GM18907 (cell line): Measurements from ENCODE around the gene FAM111A.
"Not testable (repeated sequence)": the region's sequence is repeated elsewhere in the genome, so short reads cannot be mapped to it uniquely, and the experiment has no call there.

Experiments used
- ATAC-seq: cut with Tn5 transposase; IDR thresholded peaks from one replicate; pipeline ENCODE4 v1.9.1; 2021; ENCODE audit warnings: mild to moderate bottlenecking, moderate library complexity; ENCODE audit not compliant: unreplicated experiment

Gene FAM111A, protein sequence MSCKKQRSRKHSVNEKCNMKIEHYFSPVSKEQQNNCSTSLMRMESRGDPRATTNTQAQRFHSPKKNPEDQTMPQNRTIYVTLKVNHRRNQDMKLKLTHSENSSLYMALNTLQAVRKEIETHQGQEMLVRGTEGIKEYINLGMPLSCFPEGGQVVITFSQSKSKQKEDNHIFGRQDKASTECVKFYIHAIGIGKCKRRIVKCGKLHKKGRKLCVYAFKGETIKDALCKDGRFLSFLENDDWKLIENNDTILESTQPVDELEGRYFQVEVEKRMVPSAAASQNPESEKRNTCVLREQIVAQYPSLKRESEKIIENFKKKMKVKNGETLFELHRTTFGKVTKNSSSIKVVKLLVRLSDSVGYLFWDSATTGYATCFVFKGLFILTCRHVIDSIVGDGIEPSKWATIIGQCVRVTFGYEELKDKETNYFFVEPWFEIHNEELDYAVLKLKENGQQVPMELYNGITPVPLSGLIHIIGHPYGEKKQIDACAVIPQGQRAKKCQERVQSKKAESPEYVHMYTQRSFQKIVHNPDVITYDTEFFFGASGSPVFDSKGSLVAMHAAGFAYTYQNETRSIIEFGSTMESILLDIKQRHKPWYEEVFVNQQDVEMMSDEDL

DNA sequence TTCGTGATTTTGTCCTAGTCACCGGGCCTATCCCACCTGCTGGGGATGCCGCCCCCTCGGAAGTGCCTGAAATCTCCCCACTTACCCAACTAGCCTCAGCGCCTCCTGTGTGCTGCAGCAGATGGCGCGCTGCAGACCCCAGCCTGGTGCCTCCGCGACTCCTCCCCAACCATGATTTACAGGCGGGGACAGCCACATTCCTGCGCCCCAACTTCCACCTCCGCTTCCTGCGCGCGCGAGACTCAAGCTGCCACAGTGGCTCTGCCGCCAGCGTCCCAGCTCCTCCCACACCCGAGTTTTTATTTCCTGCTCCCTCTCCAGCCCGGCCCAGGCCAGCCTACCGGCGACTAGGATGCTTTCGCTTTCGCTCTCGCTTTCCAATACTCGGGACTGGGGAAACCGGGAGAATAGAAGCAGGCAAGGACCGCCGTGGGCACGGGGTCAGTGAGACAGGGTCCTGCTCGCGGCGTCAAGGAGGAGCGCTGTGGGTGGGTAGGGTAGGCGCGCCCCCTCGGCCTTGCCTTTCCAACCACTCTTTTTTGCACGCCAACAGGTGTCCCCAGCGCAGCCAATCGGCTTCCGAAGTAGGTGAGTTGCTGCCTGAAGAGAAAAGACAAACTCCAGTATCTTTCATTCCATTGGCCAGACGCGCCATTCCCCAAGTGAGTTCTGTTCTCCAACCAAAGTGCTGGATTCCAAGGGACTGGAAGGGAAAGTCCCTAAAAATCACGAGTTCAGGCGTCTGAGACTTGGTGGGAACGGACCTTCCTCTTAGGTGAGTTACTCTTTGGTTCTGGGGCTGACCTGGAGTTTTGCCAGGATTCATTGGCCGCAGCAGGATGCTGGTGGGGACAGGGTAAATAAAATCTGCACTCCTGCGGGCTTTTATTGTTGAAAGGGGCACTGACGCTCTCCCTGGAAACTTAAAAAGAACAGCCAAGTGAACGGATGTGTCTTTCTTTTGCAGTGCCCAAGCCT lies at the start of gene FAM111A:
Gene FAM111A, plus strand, starts transcription at position 327 of the 978 bp plus-strand sequence. CDS start 6,017 bp downstream, outside the sequence.
- peak; percentile 82 for ATAC-seq

DNA sequence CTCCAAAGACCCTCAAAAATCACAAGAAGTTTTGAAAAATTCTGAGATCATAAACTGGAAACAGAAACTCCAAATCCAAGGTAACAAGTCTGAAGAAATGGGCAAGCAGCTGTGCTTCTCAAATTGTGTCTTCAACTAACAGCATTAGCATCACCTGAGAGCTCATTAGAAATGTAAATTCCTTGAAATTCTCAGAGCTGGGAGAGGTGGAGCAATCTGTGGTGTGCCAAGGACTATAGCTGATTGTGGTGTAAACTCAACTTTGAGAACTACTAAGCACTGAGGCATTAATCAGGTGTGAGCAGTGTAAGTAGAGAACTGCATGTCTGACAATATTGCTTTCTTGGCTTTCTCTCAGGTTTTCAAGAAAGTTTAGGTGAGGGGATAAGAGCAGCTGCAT lies 49.1 kb upstream of the FAM111A start:
- not testable (repeated sequence) for ATAC-seq

DNA sequence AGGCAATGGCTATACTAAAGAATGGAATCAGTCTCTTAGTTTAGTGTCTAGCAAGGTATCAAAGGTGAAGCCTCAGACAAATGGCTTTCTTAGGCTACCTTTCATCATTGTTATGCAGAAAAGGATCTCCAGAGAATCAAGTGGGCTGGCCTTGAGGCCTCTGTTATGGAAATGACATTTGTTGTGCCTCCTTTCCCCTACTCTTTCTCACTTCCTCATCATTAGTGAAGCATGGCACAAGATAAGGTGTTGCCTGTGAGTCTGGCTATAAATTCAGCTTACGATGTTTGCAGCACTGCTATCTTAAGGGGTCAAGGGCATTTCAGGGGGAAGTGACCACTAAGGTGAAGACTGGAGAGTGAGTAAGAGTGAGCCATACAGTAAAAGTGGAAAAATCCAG lies 47.4 kb upstream of the FAM111A start:
- ATAC-seq: peak; percentile 91

DNA sequence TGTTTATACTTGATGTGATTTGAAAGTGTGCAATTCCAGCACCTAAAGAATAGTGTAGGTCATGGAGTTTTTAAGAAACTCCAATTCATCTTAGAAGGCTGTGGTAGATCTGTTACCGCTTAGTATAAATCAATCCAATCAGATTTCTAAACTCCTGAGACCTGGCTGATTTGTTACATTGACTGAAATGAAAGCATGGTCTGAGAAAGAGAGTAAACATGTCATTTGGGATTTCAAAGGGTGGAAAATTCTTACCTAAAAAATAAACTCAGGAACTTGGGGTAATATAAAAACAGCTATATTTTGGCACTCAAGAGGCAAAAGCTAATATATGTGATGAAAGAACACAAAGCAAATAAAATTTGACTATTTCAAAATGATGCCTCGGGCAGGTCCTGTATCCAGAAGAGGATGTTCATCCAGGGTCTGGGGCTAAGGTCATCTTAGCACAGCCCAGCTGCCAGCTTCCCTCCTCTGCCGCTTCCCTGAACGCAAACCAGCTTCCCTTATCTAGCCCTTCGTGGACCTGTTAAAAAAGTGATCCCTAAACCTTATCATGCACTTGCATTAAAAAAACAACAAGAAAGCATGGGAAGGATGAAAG lies 46.6 kb upstream of the FAM111A start:
- ATAC-seq: not testable (repeated sequence)

DNA sequence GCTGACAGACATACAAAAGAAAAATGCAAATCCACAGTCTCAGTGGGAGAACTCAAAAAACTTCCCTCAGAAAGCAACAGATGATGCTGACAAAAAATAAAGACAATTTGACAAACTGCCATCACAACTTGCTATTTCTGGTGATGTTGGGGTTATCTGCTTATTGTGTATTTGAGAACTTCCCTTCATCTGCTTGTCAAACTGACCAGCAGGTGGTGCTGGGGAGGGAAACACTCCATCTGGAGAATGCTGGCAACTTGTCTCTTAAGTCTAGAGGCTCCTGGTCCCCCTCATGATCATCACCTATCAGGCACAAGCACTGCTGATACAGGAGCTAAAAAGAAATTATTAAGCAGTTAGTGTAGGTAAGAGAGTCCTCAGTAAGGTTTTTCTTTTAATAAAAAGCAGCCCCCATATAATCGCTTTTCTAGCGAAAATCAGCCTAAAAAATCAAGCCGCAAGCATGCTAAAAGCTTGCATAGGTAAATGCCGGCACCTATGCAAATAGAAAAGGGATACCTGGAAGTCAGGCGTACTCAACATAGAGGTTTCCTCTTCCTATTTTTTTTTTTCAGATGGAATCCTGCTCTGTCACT lies 45.4 kb upstream of the FAM111A start:
- ATAC-seq: peak; percentile 37

DNA sequence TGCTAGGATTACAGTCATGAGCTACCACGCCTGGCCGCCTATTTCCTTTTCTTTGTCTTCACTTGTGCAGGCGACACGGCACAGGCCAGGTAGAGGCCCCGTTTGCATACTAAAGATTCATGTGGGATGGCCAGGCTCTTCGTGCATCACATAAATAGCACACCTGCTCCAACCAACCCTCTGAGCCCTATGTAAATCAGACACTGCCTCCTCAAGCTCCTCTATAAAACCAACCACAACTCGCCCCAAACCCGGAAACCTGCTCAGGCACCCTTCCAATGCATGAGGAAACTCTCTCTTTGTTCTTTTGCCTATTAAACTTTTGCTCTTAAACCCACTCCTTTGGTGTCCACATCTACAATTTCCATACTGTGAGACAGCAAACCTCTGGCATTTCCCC lies 44.7 kb upstream of the FAM111A start:
- ATAC-seq: not testable (repeated sequence)

DNA sequence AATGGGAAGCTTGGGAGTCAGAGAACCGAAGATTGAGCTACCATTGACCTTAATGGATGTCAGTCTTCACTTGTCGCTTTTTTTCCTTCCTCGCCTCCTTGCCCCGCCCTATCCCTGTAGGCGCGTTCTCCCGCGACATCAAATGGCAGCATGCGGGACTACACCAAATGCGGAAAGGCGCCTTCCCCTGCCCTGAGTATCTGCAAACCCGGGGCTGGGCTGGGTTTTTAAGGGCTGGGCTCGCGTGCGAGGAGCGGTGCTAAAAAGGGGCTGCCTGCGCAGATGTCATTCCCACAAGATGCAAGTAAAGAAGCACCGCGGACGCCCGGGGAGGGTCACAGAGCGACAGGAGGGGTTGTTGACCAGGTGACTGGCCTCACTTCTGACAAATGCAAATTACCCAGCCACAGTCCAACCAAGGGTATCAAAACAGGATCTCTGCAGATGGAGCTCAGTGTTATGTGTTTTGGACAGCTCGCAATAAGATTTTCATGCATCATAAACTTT lies 40.3 kb upstream of the FAM111A start:
- ATAC-seq: peak; percentile 76

DNA sequence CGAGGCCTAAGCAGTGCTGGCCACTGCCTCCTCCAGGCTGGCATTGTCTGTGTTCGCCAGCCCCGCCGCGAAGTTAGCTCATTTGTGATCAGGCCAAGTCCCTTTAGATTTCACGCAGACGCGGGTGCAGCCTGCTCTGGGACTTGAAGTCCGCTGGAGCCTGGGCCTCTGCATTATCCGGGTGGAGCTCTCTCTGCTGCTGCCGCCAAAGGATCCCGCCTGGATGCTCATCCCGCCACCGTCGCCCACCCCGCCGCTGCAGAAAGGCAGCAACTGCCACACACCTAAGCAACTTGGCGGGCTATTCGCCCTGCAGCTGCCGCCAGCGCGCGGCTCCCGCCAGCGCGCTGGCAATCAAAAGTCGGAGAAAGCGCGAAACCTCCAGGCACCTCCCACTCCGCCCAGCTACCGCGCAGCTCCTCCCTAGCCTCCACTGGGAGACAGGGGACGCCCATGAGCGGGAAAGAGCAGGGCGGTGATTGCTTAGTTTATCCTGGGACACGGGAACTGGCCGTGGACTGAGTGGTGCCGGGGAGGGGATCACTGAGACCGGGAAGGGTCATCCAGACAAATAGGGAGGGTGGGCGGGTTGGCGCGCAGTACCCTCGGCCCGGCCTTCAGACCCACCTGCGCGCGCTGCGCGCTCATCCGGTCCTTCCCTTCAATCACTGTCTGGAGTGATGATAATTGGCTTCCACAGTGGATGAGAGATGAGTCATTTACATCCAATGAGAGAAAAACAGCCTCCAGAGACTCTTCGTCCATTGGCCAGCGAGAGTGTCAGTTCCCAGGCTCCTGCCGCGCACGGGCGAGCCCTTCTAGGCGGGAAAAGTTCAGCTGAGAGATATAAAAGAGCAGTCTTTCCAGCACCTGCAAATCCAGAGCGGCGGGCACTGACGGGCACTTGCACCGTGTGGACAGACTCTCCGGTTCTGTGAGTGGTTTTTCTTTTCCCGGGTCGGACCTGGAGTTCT lies 36.0 kb upstream of the FAM111A start, which contains the start of gene FAM111B:
Gene FAM111B, plus strand, starts transcription at position 875 of the 974 bp plus-strand sequence. CDS start 2,389 bp downstream, outside the sequence.
- peak; percentile 76 for ATAC-seq

DNA sequence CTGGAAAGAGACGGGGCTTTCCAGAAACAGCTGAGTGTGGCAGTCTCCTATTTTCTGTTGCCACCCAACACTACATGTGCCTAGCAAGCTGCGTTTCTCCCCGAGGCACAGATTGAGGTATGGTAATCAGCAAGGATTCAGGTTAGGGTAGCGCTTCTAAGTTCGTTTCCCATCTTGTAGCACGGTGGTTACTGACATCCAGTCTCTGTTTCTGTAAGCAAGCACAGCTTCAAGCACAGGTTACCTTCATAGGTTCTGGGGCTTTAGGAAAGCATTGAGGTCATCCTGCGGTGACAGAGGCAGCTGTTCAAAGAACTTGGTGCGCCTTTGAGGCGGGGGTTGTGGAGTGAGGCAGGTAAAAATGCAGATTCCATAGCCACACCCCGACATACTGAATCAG lies 34.9 kb upstream of the FAM111A start:
- peak; percentile 48 for ATAC-seq

DNA sequence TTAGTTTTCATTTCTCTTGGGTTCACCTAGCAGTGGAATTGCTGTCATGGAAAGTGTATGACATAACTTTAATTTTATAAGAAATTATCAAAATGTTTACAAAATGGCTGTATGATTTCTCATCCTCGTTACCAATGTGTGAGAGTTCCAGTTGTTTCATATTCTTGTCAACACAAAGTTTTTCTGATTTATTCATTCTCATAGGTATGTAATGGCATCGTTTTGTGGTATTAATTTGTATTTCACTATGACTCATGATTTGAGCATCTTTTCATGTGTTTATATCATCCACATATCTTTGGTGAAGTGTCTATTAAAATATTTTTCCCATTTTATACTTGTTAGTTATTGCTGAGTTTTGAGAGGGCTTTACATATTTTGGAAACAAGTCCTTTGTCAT lies 30.2 kb upstream of the FAM111A start:
- no peak for ATAC-seq

DNA sequence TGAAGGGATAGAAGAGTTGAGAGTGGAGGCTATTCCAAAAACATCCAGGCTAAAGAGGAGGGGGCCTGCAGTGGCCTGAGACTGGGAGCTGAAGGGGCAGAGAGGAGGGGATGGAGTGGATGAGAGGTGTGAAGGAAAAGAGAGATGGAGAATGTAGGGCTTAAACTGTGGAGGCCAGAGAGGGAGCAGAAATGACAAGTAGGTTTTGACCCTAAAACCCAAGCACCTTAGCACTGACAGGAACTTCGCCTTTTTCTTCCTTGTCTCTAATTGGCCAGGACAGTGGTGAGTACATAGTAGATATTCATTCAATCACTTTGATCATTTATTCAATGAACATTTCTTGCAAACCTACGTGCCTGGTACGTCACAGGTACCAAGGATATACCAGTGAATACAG lies 28.3 kb upstream of the FAM111A start:
- ATAC-seq: no peak

DNA sequence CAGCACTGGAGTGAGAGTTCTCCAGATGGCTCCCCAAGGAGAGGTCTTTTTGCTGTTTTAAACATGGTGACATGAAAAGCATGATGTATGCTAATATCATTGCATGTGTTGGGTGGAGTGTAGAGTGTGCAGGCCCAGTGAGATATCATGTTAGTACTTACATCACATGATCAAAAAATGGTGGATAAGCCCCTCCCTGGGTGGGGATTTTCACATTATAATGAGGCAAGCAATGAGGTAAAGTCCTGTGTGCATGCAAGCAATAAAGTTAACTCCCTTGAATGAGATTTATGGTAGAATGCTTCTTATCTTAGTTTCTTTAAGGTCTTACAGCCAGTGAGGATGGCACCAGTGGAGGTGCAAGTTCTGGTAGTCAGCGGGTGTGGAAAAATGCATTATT lies 27.1 kb upstream of the FAM111A start:
- ATAC-seq: no peak

DNA sequence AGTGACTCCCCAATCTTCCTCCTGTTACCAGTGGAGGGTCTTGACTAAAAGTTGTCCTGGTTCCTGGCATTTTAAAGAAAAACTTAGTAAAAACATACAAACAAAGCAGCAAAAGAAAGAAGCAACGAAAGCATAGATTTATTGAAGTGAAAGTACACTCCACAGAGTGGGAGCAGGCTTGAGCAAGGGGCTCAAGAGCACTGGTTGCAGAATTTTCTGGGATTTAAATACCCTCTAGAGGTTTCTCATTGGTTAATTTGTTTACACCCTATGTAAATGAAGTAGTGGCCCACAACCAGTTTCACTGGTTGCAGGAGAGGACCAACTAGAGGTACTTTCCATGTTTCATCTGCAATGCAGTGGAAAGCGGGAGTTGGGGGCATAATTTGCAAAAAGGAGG lies 24.9 kb upstream of the FAM111A start:
- no peak for ATAC-seq

DNA sequence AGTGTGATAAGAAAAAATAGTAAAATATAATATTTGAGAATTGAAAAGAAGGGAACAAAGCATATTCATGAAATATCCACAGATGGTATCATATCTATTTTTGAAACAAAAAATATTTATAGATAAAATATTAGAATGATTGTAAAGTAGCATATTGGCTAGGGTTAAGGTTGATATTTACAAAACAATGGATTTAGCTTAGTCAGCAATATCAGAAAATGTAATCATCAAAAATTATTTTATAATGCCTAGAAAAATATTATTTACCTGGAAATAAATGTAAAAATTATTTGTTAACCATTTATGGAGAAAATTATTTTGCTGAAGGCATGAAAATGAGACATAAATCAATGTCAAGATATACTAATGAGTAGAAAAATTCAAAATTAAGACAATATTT lies 22.8 kb upstream of the FAM111A start:
- ATAC-seq: no peak

DNA sequence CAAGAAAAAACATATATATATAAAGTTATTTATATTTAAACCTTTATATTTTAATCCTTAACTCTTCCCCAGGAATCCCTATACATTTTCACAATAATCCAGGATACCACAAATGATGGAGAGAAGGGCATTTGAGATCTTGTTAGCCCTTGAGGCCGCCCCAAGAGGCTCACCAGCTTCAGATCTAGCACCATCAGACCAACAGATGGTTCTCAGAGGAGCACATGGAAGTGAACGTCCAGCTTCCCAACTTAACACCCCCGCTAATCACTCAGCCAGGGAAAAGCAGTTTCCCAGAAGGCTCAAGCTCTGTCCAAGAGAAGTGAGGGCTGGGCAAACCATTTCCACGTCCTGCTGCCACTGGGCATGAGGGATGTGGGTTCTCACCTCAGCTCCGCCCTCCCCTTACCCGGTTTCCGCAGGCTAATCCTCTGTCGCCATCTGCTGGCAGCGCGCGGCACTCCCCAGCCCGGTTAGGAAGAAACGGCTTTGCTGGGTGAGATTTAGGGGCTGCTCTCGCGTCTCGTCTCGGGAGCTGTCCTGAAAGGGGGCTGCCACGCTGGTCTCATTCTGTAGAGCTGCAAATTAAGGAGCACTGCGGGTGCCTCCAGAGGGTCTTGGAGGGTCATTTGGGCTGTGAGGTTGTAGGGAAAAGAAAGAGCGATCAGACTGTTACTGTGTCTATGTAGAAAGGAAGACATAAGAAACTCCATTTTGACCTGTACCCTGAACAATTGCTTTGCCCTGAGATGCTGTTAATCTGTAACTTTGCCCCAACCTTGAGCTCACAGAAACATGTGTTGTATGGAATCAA lies 6.8 kb upstream of the FAM111A start:
- ATAC-seq: peak; percentile 97

DNA sequence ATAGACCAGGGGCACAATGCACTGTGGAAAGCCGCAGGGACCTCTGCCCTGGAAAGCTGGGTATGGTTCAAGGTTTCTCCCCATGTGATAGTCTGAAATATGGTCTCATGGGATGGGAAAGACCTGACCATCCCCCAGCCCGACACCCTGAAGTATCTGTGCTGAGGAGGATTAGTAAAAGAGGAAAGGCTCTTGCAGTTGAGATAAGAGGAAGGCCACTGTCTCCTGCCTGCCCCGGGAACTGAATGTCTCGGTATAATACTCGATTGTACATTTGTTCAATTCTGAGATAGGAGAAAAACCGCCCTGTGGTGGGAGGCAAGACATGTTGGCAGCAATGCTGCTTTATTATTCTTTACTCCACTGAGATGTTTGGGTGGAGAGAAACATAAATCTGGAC lies 6.1 kb upstream of the FAM111A start:
- not testable (repeated sequence) for ATAC-seq

DNA sequence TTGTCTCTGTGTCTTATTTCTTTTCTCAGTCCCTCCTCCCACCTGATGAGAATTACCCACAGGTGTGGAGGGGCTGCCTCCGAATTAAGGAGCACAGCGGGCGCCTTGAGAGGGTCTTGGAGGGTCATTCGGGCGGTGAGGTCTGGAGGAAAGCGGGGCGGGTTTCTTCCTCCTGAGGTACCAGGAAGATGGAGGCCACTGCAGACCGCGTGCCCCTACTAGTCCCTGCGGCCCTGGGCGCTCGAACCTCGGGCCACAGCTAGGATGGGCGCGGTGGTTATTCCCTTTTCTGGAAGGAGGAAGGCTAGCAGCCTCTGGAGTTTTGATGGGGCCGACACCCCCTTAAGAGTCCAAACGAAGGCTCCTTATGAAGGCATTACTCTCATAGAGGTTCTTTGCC lies 5.5 kb upstream of the FAM111A start:
- ATAC-seq: no peak

DNA sequence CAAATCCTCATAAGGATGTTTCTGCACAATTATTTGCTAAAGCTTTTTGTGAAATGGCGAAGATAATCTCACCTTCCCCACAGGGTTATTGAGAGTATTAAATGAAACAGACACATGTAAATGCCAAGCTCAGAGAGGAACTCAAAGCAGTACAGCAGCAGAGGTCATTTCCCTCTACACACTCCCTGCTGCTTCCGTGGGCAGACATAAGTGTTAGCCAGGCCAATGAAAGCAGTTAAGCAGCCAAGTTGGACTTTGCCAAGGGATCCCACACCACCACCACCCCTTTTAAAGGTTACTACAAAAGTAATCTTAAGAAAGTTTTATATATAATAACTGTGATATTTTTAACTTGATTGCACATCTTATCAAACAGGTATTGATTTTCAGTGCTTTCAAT lies 4.0 kb upstream of the FAM111A start:
- no peak for ATAC-seq
